Naive thymus-derived CD4-positive, alpha-beta T cell (primary cell): ENCODE results near the gene CIRBP. TPM values are rescaled to one million over a fixed set of nuclear protein-coding genes. Genes with fewer than 3 reads are reported as not detected.

Experiments
- ATAC-seq: fragments of 150-1000 bp; cut with Tn5 transposase; 2 replicates; pipeline ENCODE4 v1.10.0; 2021; ENCODE audit warnings: mild to moderate bottlenecking, moderate library complexity
- CTCF ChIA-PET: fragments of 350-600 bp; sonication (Branson Sonifier 250); formaldehyde crosslinking; loops from one replicate; lab custom pipeline; 2021; ENCODE audit warnings: antibody characterized with exemption; lab: Charles Lee
- POLR2A ChIA-PET: fragments of 350-600 bp; sonication (Branson Sonifier 250); formaldehyde crosslinking; loops from one replicate; lab custom pipeline; 2021; ENCODE audit warnings: antibody characterized with exemption, inconsistent platforms; lab: Charles Lee
- DNase-seq, 9 donors: peaks; one replicate each; pipeline versions ENCODE4 v3.0.0 to v3.0.0-alpha.2; 2020 to 2022; ENCODE audit warnings: mixed read lengths in 1 of 9
- H3K27ac ChIP-seq: one replicate; pipeline ENCODE4 v1.7.0; 2013; ENCODE audit warnings: mild to moderate bottlenecking, low read depth, low read length, moderate library complexity
- H3K27me3 ChIP-seq, 2 donors: one replicate each; pipeline ENCODE4 v1.7.0; 2013; ENCODE audit warnings: low read length in 2 of 2, mild to moderate bottlenecking in 2 of 2, moderate library complexity in 2 of 2; ENCODE audit not compliant: control insufficient read depth in 2 of 2, insufficient read depth in 2 of 2
- H3K36me3 ChIP-seq, 3 experiments: 1 replicate in 2 of 3; 2 replicates in 1 of 3; pipeline ENCODE4 v1.7.0; 2013; ENCODE audit warnings: low read length in 3 of 3, mild to moderate bottlenecking in 3 of 3, moderate library complexity in 1 of 3; ENCODE audit not compliant: insufficient read depth in 3 of 3, control insufficient read depth in 2 of 3
- H3K4me1 ChIP-seq, 2 donors: one replicate each; pipeline ENCODE4 v1.7.0; 2013; ENCODE audit warnings: low read length in 2 of 2, mild to moderate bottlenecking in 2 of 2, moderate library complexity in 1 of 2; ENCODE audit not compliant: control insufficient read depth in 2 of 2, insufficient read depth in 2 of 2
- H3K4me3 ChIP-seq: 2 replicates; pipeline ENCODE4 v1.7.0; 2013; ENCODE audit warnings: mild to moderate bottlenecking, low read length
- H3K9me3 ChIP-seq, 3 experiments: 1 replicate in 2 of 3; 2 replicates in 1 of 3; pipeline ENCODE4 v1.7.0; 2013; ENCODE audit warnings: low read length in 3 of 3; ENCODE audit not compliant: control insufficient read depth in 2 of 3
- H3K27ac Mint-ChIP-seq, 9 donors: one replicate each; pipeline ENCODE4 v1.8.0; 2020 to 2022; ENCODE audit warnings: mixed read lengths in 9 of 9, mild to moderate bottlenecking in 8 of 9, moderate library complexity in 5 of 9, inconsistent platforms in 2 of 9
- H3K27me3 Mint-ChIP-seq, 5 donors: one replicate each; pipeline ENCODE4 v1.8.0; 2021 to 2022; ENCODE audit warnings: mixed read lengths in 5 of 5, mild to moderate bottlenecking in 1 of 5
- H3K36me3 Mint-ChIP-seq, 5 donors: one replicate each; pipeline ENCODE4 v1.8.0; 2020 to 2022; ENCODE audit warnings: mixed read lengths in 5 of 5, mild to moderate bottlenecking in 3 of 5, inconsistent platforms in 1 of 5
- H3K4me1 Mint-ChIP-seq, 7 donors: one replicate each; pipeline ENCODE4 v1.8.0; 2020 to 2022; ENCODE audit warnings: mixed read lengths in 7 of 7, mild to moderate bottlenecking in 3 of 7, inconsistent platforms in 1 of 7
- H3K4me3 Mint-ChIP-seq, 10 donors: one replicate each; pipeline ENCODE4 v1.8.0; 2020 to 2022; ENCODE audit warnings: mild to moderate bottlenecking in 10 of 10, mixed read lengths in 10 of 10, moderate library complexity in 6 of 10, inconsistent platforms in 2 of 10
- H3K9me3 Mint-ChIP-seq, 11 donors: one replicate each; pipeline ENCODE4 v1.8.0; 2020 to 2022; ENCODE audit warnings: mixed read lengths in 11 of 11, mild to moderate bottlenecking in 4 of 11, inconsistent platforms in 1 of 11, moderate library complexity in 1 of 11
- intact Hi-C, 2 donors: fragments of 100-400 bp; cut with micrococcal nuclease; formaldehyde crosslinking; loops; one replicate each; pipeline ENCODE4 v1.15.1; 2023
- polyA plus RNA-seq, 2 donors: library from polyadenylated mRNA; unstranded; fragments of 300-500 nt; fragmentation: Illumina TruSeq; gene quantifications; one replicate each; pipeline ENCODE4 v1.2.3, GENCODE V29; 2021
- total RNA-seq, 6 experiments: library from RNA in 5 of 6; stranded (reverse) in 5 of 6; gene quantifications; 1 replicate in 5 of 6; 2 replicates in 1 of 6; pipeline ENCODE4 v1.2.3 and lab custom pipeline; 2021 to 2026

Gene CIRBP
- total and polyA plus RNA-seq, 7 experiments from 2014 or later = 233 to 629 (median 410) TPM

GRCh38 chr19:1250437-1251260 lies 18.5 kb upstream of the CIRBP start:
- H3K9me3 Mint-ChIP-seq = peaks cover 0 to 3% (median 0%) of the 10 kb centered on the region in 11 donors
- H3K36me3 Mint-ChIP-seq = peaks cover 0 to 19% (median 0%) of the 10 kb centered on the region in 5 donors
- H3K4me1 Mint-ChIP-seq = peaks cover 0 to 16% (median 11%) of the 10 kb centered on the region in 7 donors
- intact Hi-C loops = no loop called here
- peak overlapping the region; percentile 83 to 94 (median 91) for H3K27ac Mint-ChIP-seq
- Histone ChIP-seq H3K9me3 (no peaks in the 10 kb centered on the region), H3K36me3 (peaks cover 14 to 33% (median 20%) of the 10 kb centered on the region in 3 experiments), H3K27me3 (no peaks in the 10 kb centered on the region), H3K27ac (peak overlapping the region; percentile 93), H3K4me3 (peak overlapping the region; percentile 63), H3K4me1 (peaks cover 19 to 30% of the 10 kb centered on the region in 2 donors)
- peak overlapping the region; percentile 88 to 97 (median 94) for H3K4me3 Mint-ChIP-seq
- no peaks in the 10 kb centered on the region for H3K27me3 Mint-ChIP-seq
- DNase-seq (peak; percentile 55 to 79 (median 73)), ATAC-seq (no peak)
- POLR2A ChIA-PET = interaction anchor here (1.0 to 10.8 kb wide), 8 partner anchors 9 to 223 kb away, joined by 3 to 229 read pairs (median 6); partner anchors contain the start of gene CIRBP
- CTCF ChIA-PET = no interaction called here

DNA sequence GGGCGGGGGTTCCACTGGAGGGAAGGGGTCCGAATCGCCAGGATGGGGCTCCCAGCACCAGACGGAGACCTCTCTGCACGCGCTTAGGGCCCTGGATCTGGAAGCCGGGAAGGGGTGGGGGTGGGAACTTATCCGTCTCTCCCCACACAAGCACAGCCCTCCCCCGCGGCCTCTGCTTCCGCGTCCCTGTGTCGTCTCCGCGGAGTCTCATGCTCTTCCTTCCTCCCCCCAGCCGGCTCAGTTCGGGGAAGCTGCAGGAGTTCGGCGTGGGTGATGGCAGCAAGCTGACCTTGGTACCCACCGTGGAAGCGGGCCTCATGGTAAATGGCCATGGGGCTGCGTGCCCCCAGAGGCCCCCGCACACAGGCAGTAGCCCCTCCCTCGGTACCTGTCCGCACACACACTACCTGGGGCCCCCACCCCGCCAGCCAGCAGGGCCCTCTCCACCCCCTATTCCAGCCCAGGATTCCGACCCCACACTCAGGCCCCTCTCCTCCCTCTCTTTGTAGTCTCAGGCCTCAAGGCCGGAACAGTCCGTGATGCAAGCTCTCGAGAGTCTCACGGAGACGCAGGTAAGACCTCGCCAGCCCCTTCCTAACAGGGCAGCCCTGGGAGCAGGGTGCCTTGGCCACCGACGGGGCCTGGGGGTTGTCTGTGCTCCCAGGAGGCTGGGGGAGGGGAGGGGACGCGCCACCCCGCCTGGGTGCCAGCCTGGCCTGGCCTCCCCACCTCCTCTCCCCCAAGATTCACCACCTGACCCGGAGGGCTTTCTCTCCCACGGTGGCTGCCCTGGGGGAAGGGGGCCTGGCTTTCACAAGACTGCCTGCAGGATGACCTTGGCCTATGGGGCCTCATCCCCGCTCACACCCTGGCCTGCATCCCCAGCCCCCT lies 17.6 kb upstream of the CIRBP start:
- ChIA-PET CTCF (no interaction called here), POLR2A (interaction anchor here (1.0 to 10.8 kb wide), 6 partner anchors 10 to 603 kb away, joined by 3 to 229 read pairs (median 14); partner anchors contain the start of gene CIRBP)
- Mint-ChIP-seq H3K27me3 (no peaks in the 10 kb centered on the region), H3K9me3 (peaks cover 0 to 3% (median 0%) of the 10 kb centered on the region in 11 donors), H3K4me3 (peak overlapping the region; percentile 88 to 97 (median 94)), H3K27ac (peak overlapping the region; percentile 83 to 94 (median 91)), H3K4me1 (peaks cover 0 to 23% (median 16%) of the 10 kb centered on the region in 7 donors), H3K36me3 (peaks cover 0 to 19% (median 0%) of the 10 kb centered on the region in 5 donors)
- Histone ChIP-seq H3K9me3 (no peaks in the 10 kb centered on the region), H3K27me3 (no peaks in the 10 kb centered on the region), H3K36me3 (peaks cover 19 to 41% (median 27%) of the 10 kb centered on the region in 3 experiments), H3K4me3 (peak overlapping the region; percentile 63), H3K27ac (peak overlapping the region; percentile 93), H3K4me1 (peaks cover 19 to 35% of the 10 kb centered on the region in 2 donors)
- DNase-seq = peak in 8 of 9 donors; percentile 60 to 74 (median 68)
- ATAC-seq = no peak
- intact Hi-C loops = loop anchor here in 1 of 2 donors (1.0 kb wide), 1 partner anchor 454 kb away; the partner anchor contains the start of gene PTBP1

DNA sequence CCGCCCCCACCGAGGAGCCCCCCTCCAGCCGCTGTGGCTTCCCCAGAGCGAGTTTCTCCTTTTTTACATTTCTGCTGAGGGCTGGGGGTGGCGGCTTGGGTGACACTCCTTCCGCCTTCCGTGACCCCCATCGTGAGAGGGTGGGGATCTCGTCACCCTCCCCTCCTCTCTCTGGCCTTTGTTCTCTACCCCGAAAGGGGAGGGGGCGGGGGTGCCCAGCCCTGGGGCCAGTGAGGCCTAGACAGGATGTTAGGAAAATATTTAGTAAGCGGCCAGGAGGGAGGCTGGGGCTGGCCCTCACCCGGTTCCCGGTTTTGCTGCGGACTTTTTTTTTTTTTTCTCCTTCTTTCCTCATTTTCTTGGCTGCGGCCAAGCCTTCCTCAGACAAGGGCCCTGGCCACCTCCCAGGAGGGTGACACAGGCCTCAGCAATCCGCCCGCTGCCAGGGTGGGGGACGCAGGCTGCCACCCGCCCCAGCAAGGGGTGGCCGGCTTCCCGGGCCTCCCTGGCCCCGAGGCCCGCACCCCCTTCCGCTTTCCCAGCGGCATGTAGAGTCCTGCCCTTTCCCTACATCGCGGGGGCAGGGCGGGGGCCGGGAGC lies 16.8 kb upstream of the CIRBP start:
- intact Hi-C loops = loop anchor here in 1 of 2 donors (1.0 kb wide), 1 partner anchor 455 kb away; the partner anchor contains the start of gene PTBP1
- peak; percentile 12 for ATAC-seq
- CTCF ChIA-PET = interaction anchor here (0.6 to 1.9 kb wide), 5 partner anchors 8 to 347 kb away, joined by 3 to 13 read pairs (median 3); no protein-coding TSS in a partner anchor

GRCh38 chr19:1252821-1253513 lies 16.2 kb upstream of the CIRBP start:
- H3K4me3 Mint-ChIP-seq = peak overlapping the region in 9 of 10 donors; percentile 61 to 97 (median 91)
- intact Hi-C loops = loop anchor here in 1 of 2 donors (1.0 kb wide), 1 partner anchor 456 kb away; the partner anchor contains the start of gene PTBP1
- Histone ChIP-seq H3K27me3 (no peaks in the 10 kb centered on the region), H3K27ac (peak overlapping the region; percentile 93), H3K4me1 (peaks cover 24 to 43% of the 10 kb centered on the region in 2 donors), H3K9me3 (no peaks in the 10 kb centered on the region), H3K4me3 (peak overlapping the region; percentile 63), H3K36me3 (peaks cover 19 to 55% (median 29%) of the 10 kb centered on the region in 3 experiments)
- ChIA-PET CTCF (interaction anchor here (0.6 to 1.9 kb wide), 5 partner anchors 8 to 348 kb away, joined by 3 to 13 read pairs (median 3); no protein-coding TSS in a partner anchor), POLR2A (interaction anchor here (0.8 to 10.8 kb wide), 7 partner anchors 8 to 226 kb away, joined by 3 to 229 read pairs (median 14); partner anchors contain the start of genes ARHGAP45, CIRBP and FAM174C)
- H3K4me1 Mint-ChIP-seq = peaks cover 6 to 31% (median 24%) of the 10 kb centered on the region in 7 donors
- peaks cover 0 to 24% (median 4%) of the 10 kb centered on the region in 5 donors for H3K36me3 Mint-ChIP-seq
- peak; percentile 33 for ATAC-seq
- no peaks in the 10 kb centered on the region for H3K27me3 Mint-ChIP-seq
- DNase-seq = peak; percentile 52 to 85 (median 67)
- H3K9me3 Mint-ChIP-seq = peaks cover 0 to 3% (median 0%) of the 10 kb centered on the region in 11 donors
- H3K27ac Mint-ChIP-seq = peak overlapping the region in 7 of 9 donors; percentile 71 to 93 (median 82)

More for the DNA sequence above, 16.8 kb upstream of the CIRBP start:
- Histone ChIP-seq H3K4me1 (peaks cover 19 to 41% of the 10 kb centered on the region in 2 donors), H3K9me3 (no peaks in the 10 kb centered on the region), H3K27me3 (no peaks in the 10 kb centered on the region), H3K36me3 (peaks cover 19 to 49% (median 29%) of the 10 kb centered on the region in 3 experiments), H3K4me3 (peak overlapping the region; percentile 63), H3K27ac (peak overlapping the region; percentile 93)
- Mint-ChIP-seq H3K4me3 (peak overlapping the region; percentile 87 to 97 (median 92)), H3K27me3 (no peaks in the 10 kb centered on the region), H3K36me3 (peaks cover 0 to 20% (median under 1%) of the 10 kb centered on the region in 5 donors), H3K9me3 (peaks cover 0 to 3% (median 0%) of the 10 kb centered on the region in 11 donors), H3K4me1 (peaks cover 0 to 25% (median 18%) of the 10 kb centered on the region in 7 donors), H3K27ac (peak overlapping the region; percentile 28 to 93 (median 87))
- peak in 8 of 9 donors; percentile 49 to 74 (median 60) for DNase-seq
- POLR2A ChIA-PET = interaction anchor here (0.8 to 10.8 kb wide), 10 partner anchors 8 to 602 kb away, joined by 3 to 229 read pairs (median 10); partner anchors contain the start of genes ARHGAP45, CIRBP and FAM174C

GRCh38 chr19:1253514-1254080 lies 15.5 kb upstream of the CIRBP start:
- Mint-ChIP-seq H3K9me3 (peaks cover 0 to 3% (median 0%) of the 10 kb centered on the region in 11 donors), H3K27me3 (no peaks in the 10 kb centered on the region), H3K36me3 (peaks cover 0 to 24% (median 4%) of the 10 kb centered on the region in 5 donors), H3K4me3 (peak overlapping the region in 8 of 10 donors; percentile 61 to 97 (median 84)), H3K27ac (peak overlapping the region in 8 of 9 donors; percentile 21 to 90 (median 78)), H3K4me1 (peaks cover 9 to 36% (median 30%) of the 10 kb centered on the region in 7 donors)
- H3K27me3 ChIP-seq = no peaks in the 10 kb centered on the region
- ATAC-seq (no peak), DNase-seq (peak in 1 of 9 donors; percentile 20)
- peak overlapping the region; percentile 63 for H3K4me3 ChIP-seq
- ChIA-PET CTCF (interaction anchor here (1.3 to 1.9 kb wide), 3 partner anchors 8 to 13 kb away, joined by 3 to 13 read pairs (median 13); no protein-coding TSS in a partner anchor), POLR2A (interaction anchor here (1.0 to 10.8 kb wide), 7 partner anchors 8 to 226 kb away, joined by 3 to 229 read pairs (median 14); partner anchors contain the start of genes CIRBP and FAM174C)
- peak overlapping the region; percentile 93 for H3K27ac ChIP-seq
- intact Hi-C loops = no loop called here
- H3K4me1 ChIP-seq = peaks cover 30 to 47% of the 10 kb centered on the region in 2 donors
- peaks cover 19 to 56% (median 29%) of the 10 kb centered on the region in 3 experiments for H3K36me3 ChIP-seq
- H3K9me3 ChIP-seq = no peaks in the 10 kb centered on the region
